ENCODE measurements around the gene PTPRD.
"Not testable (repeated sequence)": the region's sequence is repeated elsewhere in the genome, so short reads cannot be mapped to it uniquely, and the experiment has no call there.

PTPRD gene

GRCh38 chr9:8697565-8697964, 1915.2 kb downstream of the PTPRD start:
- not testable (repeated sequence) for DNase-seq

GRCh38 chr9:8696516-8696915, 1916.3 kb downstream of the PTPRD start:
- DNase-seq: no peak

GRCh38 chr9:8694983-8695588, 1917.7 kb downstream of the PTPRD start:
- no peak for DNase-seq

GRCh38 chr9:8693464-8693863, 1919.3 kb downstream of the PTPRD start:
- no peak for DNase-seq

DNA sequence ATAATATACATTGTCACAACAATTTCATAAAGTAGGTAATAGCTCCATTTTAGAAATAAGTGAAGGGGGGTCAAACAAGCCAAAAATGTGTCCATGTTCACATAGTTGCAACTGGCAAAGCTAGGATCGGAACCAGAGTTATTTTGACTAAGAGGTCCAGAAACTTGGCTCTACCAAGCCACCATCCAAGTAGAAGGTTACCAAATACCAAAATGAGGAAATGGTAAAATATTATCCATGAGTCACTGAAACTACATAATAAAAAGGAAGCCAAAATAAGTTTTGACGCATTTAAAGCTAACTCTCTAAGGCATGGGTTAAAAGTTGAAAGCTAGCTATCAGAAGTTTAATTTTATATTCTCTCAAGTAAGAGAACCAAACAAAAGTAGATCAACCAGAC, 1926.3 kb downstream of the PTPRD start:
- peak; percentile 76 for DNase-seq

DNA sequence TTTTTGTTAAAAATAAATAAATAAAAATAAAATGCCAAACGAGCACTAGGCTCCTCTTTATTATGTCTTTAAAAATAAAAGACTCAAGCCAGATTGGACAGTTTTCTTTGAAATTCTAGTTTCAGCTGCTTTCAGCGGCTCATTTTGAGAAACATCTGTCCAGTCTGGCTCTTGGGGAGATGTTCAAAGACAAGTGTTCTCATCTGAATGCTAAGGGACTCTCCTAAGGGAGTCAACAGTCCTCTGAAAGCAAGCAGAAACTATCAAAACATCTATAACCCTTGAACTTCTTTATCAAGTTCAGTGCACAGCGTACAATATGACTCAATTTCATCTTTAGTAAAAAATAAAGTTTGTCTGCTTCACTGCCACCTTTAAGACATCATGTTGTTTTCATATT, 1927.0 kb downstream of the PTPRD start:
- DNase-seq: no peak

DNA sequence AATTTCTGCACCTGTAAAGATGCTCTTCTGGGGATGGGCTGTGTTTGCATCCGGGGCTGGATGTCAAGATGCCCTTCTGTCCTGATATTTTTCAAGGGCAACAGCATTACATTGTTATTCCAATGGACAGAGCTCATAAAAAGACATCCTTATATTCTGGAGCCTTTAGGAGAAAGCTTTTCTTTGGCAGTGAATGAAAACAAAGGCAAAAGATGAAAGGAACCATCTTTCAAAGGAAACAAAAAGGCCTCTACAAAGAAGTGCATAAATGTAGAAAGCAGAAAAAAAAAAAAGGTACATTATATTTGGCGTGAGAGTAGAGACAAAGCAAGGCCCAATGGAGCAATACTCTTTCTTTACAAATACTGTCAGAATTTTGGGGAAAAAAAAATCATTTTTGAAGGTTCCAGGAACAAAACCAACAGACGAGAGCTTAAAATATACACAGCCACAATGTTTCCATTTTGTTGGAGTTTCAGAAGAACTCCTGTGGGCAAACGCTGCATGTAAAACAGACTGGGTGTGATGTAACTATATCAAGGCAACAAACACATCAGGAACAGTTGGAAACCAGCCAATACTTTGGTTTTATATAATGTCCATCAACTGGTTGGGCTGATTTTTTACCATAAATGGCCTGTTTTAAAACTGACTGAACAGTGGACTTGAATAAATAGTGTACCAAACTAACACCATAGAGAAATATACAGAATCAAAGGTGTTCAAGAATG, 1927.7 kb downstream of the PTPRD start:
- peak; percentile 29 for DNase-seq

- no peak for DNase-seq
Observed at GRCh38 chr9:8683496-8683895, 1929.3 kb downstream of the PTPRD start.

DNA sequence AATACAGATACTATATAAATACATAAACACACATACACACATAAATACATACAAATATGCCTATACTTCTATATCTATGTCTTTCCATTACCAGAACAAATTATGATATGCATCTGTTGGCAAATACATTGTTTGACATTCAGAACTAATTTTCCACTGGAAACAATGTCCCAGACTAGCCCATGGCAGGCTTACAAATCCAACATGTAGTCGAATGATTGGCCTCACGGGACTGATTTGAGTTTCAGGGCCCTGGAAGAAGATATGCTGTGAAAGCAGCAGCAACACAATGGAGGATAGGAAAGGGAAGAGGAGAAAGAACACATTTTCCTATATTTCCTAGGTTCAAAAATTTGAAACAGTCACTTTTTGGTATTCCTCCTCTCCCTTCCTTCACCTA, 1932.1 kb downstream of the PTPRD start:
- no peak for DNase-seq

DNA sequence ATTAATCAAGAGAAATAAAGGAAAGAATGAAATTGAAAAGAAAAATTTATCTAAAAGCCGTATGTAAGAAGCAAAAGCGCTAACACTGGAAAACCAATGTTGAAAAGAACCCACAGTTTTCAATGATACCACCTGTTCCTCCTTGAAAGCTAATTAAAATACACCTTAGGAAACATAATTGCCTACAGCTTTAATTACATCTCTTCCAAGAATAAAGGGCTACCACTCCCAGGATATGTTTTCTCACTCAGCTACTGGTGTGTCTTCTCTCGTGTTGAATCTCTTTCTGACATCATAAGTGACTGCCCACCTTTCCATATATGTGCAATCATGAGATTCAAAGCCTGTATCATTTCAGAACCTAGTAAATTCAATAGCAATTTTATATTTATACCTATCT, 1932.6 kb downstream of the PTPRD start:
- DNase-seq: no peak

- DNase-seq: no peak
Observed at GRCh38 chr9:8679371-8679822, 1933.4 kb downstream of the PTPRD start.

DNA sequence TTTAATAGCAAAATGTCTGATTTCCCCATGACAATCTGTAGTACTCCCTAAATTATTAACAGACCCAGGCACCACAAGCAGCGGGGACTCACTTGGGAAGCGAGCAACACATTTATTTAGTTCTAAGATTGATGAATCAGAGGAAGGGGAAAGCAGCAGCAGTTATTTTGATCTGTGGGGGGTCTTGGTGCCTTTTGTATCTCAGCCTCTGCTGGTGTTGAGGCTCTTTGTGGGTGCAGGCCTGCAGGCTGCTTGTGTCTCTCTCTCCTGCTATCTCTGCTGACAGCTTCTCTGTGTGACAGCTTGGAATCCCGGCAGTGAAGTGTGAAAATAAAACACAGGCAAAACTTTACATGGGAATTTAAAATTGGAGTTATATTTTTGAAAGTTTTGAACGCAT, 1935.1 kb downstream of the PTPRD start:
- no peak for DNase-seq

- DNase-seq: no peak
Observed at GRCh38 chr9:8674536-8674935, 1938.3 kb downstream of the PTPRD start.

GRCh38 chr9:8673830-8674229, 1939.0 kb downstream of the PTPRD start:
- no peak for DNase-seq

DNA sequence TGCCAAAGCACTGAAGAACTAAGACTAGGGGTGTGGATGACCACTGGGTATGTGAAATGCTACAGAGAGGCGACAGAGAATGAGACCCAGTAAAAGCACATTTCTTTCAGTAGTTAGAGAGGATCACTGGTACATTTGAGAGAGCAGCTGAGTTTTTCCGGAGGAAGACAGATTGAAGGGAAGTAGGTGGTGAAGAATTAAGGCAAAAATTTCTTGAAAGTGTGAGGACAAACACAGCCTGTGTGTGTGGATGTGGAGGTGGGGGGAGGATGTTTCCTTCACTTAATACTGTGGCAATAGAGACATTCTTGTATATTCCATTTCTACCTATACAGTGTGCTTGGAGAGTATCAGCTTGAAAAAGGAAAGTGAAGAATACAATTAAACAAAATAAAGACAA, 1942.1 kb downstream of the PTPRD start:
- no peak for DNase-seq

DNA sequence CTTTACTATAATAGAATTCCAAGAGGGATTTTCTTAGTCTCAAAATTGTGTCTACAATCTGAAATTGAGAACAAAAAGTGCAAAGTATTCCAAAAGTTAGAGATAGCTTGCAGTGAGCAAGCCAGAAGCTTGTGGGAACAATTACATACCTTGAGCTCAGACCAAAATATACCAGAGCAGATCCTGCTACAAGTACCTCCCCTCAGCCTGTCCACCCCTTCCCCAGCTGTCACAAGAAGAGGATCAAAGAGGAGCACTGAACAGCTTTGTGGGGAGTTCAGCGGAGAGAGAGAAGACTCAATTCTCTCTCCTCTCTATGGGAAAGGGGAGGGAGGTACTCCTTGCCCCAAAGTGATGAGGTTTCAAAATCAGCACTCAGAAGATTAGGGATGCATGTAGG, 1944.1 kb downstream of the PTPRD start:
- no peak for DNase-seq

DNA sequence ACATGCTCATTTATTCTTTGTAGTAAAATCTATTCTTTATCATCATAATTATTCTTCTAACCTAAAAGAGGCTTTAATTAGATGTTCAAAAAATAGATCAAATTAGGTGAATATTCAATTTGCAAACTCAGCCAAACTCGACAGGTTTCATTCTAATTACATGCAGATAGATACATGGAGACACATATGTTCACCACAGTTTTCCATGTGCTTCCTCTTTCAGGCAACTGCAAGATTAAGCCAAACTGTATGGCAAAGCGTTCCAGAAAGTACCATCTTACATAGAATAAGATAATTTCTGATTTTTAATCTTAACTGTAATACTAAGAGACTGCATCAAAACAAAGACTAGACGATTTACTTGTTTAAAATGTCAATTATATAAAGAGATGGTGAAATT, 1944.6 kb downstream of the PTPRD start:
- DNase-seq: no peak

- no peak for DNase-seq
Observed at GRCh38 chr9:8666060-8666459, 1946.7 kb downstream of the PTPRD start.

GRCh38 chr9:8660383-8660782, 1952.4 kb downstream of the PTPRD start:
- peak; percentile 94 for DNase-seq

GRCh38 chr9:8659108-8659507, 1953.7 kb downstream of the PTPRD start:
- no peak for DNase-seq

DNA sequence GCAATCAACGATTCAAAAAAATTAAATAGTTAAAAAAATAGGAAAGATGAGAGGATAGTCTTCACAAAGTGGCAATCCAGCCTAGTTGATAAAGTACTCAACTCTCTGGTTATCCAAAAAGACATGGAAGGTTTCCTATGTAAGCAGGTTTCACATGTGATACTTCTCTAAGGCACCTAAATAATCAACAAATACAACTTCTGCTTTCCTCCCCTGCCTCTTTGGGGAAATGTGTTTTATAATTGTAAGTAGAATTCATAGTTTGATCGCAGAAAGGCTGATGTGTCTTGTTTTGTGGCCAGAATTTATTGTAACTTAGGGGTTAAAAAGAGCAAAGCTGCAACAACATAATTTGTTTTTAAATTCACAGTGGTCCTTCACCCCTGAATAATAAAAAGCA, 1957.7 kb downstream of the PTPRD start:
- peak; percentile 58 for DNase-seq

DNA sequence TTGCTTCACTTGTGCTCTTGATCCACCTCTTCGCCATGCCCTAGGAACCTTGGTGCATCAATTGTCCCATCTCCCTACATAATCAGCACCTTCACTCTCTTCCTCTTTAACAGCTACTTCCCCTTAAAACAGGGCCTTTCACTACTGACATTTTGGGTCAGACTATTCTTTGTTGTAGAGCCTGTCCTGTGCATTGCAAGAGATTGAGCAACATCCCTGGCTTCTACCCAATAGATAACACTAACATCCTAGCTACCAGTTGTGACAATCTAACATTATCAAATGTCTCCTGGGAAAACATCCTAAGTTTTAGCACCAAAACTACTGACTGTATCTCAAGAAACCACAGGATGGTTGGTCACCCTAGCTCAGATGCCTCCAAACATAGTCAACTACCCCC, 1958.9 kb downstream of the PTPRD start:
- peak; percentile 89 for DNase-seq

DNA sequence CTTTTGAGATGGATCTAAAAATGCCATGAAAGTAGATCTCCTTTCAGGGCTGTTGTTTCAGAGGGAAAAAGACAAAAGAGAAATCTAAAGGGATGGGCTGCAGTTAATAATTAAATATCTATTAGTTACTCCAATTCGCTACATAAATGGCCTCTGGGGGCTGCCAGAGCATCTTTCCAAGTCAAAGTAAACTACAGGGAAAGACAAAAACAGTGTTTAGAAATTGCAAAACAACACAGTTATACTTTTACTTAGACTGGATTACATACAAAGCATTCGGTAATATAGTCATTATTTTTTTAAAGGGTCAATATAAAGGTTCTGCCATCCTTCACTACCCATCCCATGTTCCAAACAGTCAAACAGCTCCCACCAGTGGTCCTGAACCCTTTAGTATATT, 1959.7 kb downstream of the PTPRD start:
- DNase-seq: no peak

DNA sequence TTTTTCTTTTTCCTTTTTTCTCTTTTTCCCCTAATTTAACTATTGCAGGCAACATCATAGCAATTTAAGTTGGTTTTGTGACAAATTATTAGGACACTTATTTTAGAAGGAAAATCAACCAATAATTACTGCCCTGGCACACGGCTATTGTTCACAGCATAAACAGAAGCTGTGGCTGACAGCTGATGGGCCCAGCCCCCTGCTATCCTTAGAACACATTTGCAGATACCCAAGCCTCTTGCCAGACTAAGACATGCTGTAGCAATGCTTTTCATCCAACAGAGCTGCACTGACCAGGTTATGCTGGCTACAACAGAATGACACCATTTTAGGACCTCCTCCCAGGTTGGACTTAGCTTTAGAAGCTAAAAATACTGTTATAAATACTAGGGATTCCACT, 1960.5 kb downstream of the PTPRD start:
- DNase-seq: no peak

DNA sequence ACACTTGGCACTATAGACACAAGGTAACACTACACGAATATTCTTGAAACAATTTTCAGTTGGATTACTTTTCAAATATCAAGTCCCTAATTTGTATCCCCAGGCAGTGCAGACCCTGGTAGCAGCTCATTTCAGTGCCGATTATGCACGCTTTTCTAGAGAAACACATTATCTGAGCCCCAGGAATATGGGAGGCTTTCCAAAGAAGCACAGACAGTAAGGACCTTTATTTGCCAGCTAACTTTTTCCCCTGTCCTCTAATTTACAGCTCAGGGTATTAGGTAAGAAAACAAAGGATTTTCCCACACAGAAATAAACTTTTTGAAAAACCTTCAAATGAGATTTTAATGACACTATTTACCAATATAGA, 1961.0 kb downstream of the PTPRD start:
- DNase-seq: no peak
